Measurements from ENCODE around the gene CDK7.

- TF ChIP-seq, protein P1, sequence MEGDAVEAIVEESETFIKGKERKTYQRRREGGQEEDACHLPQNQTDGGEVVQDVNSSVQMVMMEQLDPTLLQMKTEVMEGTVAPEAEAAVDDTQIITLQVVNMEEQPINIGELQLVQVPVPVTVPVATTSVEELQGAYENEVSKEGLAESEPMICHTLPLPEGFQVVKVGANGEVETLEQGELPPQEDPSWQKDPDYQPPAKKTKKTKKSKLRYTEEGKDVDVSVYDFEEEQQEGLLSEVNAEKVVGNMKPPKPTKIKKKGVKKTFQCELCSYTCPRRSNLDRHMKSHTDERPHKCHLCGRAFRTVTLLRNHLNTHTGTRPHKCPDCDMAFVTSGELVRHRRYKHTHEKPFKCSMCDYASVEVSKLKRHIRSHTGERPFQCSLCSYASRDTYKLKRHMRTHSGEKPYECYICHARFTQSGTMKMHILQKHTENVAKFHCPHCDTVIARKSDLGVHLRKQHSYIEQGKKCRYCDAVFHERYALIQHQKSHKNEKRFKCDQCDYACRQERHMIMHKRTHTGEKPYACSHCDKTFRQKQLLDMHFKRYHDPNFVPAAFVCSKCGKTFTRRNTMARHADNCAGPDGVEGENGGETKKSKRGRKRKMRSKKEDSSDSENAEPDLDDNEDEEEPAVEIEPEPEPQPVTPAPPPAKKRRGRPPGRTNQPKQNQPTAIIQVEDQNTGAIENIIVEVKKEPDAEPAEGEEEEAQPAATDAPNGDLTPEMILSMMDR (IDR thresholded peaks at IDR 0.05) = no peak
- no peak for TF ChIP-seq ZFX (IDR thresholded peaks at IDR 0.05; ENCODE audit: borderline replicate concordance)
These were observed 8.8 kb upstream of the CDK7 start for GRCh38 chr5:69225860-69226259.
